Measurements from ENCODE around the gene EGFR.

EGFR gene

GRCh38 chr7:55185941-55186609, 167.3 kb downstream of the EGFR start:
- in situ Hi-C loops (cut with MboI; ENCODE audit: low sequenced_read_pairs): no loop called here

- in situ Hi-C loops (cut with MboI; ENCODE audit: low sequenced_read_pairs): no loop called here
Observed at GRCh38 chr7:55187701-55188491, 169.1 kb downstream of the EGFR start.

GRCh38 chr7:55188590-55189138, 169.8 kb downstream of the EGFR start:
- in situ Hi-C loops (cut with MboI; ENCODE audit: low sequenced_read_pairs): no loop called here

- in situ Hi-C loops (cut with MboI; ENCODE audit: low sequenced_read_pairs): no loop called here
Observed at GRCh38 chr7:55189146-55189766, 170.4 kb downstream of the EGFR start.

GRCh38 chr7:55189878-55190436, 171.1 kb downstream of the EGFR start:
- in situ Hi-C loops (cut with MboI; ENCODE audit: low sequenced_read_pairs): no loop called here

GRCh38 chr7:55190511-55191160, 171.8 kb downstream of the EGFR start:
- in situ Hi-C loops (cut with MboI; ENCODE audit: low sequenced_read_pairs): no loop called here

- in situ Hi-C loops (cut with MboI; ENCODE audit: low sequenced_read_pairs): no loop called here
Observed at GRCh38 chr7:55191161-55191925, 172.5 kb downstream of the EGFR start.

- in situ Hi-C loops (cut with MboI; ENCODE audit: low sequenced_read_pairs): no loop called here
Observed at GRCh38 chr7:55191926-55192692, 173.3 kb downstream of the EGFR start.

- in situ Hi-C loops (cut with MboI; ENCODE audit: low sequenced_read_pairs): no loop called here
Observed at GRCh38 chr7:55192723-55193122, 173.9 kb downstream of the EGFR start.

GRCh38 chr7:55193245-55193644, 174.4 kb downstream of the EGFR start:
- in situ Hi-C loops (cut with MboI; ENCODE audit: low sequenced_read_pairs): no loop called here

GRCh38 chr7:55194522-55194921, 175.7 kb downstream of the EGFR start:
- in situ Hi-C loops (cut with MboI; ENCODE audit: low sequenced_read_pairs): no loop called here

- in situ Hi-C loops (cut with MboI; ENCODE audit: low sequenced_read_pairs): no loop called here
Observed at GRCh38 chr7:55198634-55199392, 180.0 kb downstream of the EGFR start.

- in situ Hi-C loops (cut with MboI; ENCODE audit: low sequenced_read_pairs): no loop called here
Observed at GRCh38 chr7:55199418-55199817, 180.6 kb downstream of the EGFR start.

- in situ Hi-C loops (cut with MboI; ENCODE audit: low sequenced_read_pairs): no loop called here
Observed at GRCh38 chr7:55200441-55200840, 181.6 kb downstream of the EGFR start.

GRCh38 chr7:55202150-55202913, 183.5 kb downstream of the EGFR start:
- in situ Hi-C loops (cut with MboI; ENCODE audit: low sequenced_read_pairs): no loop called here

- in situ Hi-C loops (cut with MboI; ENCODE audit: low sequenced_read_pairs): no loop called here
Observed at GRCh38 chr7:55203300-55203699, 184.5 kb downstream of the EGFR start.

GRCh38 chr7:55205124-55205955, 186.5 kb downstream of the EGFR start:
- in situ Hi-C loops (cut with MboI; ENCODE audit: low sequenced_read_pairs): no loop called here

Data from HL-60/S4 treated with retinoic acid at 250 ng/mL for 4 days and 3 days (cell line).